NCI-H345 (cell line): ENCODE data around the gene MYO1G.

Source experiments
- DNase-seq: peaks from one replicate; lab custom pipeline; 2025; lab: John Stamatoyannopoulos, UW

Gene MYO1G

DNA sequence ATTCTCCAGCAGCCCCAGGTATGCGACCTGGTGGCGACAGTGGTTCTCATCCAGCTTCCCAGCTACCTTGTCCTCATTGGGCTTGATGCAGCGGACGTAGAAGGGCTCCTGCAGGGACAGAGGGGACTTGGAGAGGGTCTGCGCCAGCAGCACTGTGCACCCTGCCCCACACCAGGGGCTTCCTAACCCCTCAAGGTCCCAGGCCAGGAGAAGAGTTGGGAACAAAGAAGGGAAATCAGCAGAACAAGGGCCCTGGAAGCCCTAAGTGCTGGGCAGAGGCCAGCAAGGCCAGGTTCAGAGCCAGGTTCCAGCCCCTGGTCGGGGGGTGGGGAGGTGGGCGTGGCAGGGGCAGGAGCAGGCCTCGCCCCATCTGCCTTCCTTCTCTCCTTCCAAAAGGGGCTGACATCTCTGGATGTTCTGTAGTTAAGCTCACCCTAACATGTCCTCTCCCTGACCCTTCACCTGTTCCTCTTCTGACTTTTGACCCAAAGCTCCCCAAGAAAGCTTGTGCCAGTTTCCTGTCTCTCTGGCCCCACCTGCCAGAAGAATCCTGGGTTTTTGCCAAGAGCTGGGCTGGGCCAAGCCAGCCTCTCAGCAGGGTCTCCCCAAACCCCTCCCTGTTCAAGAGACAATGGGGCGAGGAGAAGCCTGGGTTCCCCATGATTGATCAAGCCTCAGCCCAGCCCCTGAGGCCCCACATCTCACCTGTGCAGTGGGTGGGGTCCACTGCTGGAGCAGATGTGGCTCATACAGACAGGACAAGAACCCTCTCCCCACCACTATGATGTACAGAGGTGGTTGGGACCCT is 11.9 kb downstream of the MYO1G start:
- DNase-seq = peak; percentile 41

DNA sequence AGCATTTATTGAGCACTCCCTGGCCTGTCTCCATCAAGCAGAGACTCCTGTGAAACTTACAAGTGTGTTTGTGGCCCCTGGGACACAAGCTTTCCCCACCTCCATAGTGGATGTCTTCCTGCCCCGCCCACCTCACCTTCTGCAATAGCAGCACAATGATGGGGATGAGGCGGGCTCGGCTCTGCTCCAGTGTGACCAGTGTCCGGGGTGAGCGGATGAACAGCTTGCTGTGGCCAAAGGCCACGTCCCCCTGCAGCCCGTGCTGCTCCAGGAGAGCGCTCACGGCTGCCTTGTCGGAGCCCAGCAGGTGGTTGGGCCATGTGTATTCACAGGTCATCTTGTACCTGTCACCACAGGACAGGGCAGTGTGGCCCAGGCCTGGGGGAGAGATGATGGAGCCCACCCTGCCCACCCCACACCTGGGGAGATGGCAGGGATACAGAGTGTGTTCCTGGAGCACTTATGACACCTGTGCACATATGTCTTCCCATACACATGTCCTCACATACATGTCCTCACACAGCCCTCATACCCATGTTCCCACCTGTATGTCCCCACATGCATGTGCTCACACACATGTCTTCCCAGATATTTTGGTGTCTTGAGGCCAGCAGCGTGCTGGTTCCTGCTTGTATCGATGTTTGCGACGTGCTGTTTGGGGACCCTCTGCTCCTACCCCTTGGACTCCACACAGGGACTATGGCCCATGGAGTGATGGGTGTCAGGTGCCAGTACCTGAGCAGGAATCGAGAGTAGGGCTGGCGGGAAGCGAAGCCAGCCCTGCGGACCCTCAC is 12.7 kb downstream of the MYO1G start:
- no peak for DNase-seq

DNA sequence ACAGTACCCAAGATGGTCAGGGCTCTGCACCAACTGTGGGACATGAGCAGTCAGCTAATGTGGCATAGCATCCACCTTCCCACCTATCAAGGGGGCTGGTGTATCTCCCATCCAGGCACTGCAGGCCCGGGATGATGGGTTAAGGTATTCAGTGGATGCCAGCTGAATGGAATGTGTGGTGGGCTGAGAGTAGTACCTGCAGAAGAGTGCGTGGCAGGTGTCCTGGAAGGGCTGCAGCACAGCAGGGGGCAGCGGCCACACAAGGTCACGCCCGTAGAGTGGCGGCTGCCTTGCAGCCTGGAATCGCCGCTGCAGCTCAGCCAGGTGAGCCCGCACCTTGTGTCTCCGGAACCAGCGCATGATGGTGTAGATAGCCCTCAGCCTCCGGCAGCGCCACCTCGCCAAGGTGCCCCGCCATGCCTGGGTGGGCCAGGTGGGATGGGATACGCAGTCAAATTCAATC is 13.3 kb downstream of the MYO1G start:
- no peak for DNase-seq

DNA sequence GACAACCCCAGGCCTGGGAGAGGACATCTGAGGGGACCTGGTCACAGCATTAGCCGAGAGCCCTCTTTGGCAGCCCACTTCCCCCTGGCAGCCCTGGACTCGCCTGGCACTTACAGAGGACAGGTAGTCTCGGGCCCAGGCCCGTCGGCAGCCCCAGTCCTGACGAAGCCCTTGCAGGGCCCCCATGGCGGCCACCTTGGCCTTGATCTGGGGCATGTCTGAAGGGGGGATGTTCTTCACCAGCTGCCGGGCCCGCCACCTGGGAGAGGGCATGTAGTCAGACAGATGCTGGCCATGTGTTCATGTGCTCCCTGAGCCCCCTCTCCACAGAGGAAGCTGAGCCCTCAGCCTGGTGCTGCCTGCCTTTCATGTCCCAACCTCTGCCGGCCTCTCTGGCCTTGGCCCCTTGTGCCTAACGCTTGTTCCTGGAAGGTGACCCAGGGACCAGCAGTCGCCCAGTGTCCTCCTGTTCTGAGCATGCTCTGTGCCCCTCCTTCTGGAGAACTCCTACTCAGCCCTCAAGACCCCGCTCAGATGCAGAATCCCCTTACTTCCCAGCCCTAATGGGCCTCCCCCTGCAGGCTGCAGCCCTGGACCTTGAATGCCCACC is 13.9 kb downstream of the MYO1G start:
- no peak for DNase-seq

DNA sequence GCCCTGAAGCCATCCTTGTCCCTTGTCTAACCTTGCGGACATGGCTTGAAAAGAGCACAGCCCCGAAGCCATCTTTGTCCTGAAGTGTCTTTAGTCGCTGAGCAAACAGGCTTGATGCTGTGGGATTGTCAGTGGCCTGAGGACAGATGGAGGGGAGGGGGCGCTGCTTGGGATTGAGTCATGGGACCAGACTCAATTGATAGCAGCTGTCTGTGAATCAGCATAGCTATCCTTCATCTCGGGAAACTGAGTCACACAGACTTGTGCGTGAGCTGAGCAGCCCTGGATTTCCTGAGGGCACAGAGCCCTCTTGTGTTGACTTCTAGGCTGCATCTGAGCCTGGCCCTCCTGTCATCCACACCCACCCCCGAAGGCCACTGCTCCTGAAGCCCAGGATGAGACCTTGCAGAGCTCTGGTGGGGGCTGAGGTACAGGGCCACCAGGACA is 14.4 kb downstream of the MYO1G start:
- DNase-seq = no peak

DNA sequence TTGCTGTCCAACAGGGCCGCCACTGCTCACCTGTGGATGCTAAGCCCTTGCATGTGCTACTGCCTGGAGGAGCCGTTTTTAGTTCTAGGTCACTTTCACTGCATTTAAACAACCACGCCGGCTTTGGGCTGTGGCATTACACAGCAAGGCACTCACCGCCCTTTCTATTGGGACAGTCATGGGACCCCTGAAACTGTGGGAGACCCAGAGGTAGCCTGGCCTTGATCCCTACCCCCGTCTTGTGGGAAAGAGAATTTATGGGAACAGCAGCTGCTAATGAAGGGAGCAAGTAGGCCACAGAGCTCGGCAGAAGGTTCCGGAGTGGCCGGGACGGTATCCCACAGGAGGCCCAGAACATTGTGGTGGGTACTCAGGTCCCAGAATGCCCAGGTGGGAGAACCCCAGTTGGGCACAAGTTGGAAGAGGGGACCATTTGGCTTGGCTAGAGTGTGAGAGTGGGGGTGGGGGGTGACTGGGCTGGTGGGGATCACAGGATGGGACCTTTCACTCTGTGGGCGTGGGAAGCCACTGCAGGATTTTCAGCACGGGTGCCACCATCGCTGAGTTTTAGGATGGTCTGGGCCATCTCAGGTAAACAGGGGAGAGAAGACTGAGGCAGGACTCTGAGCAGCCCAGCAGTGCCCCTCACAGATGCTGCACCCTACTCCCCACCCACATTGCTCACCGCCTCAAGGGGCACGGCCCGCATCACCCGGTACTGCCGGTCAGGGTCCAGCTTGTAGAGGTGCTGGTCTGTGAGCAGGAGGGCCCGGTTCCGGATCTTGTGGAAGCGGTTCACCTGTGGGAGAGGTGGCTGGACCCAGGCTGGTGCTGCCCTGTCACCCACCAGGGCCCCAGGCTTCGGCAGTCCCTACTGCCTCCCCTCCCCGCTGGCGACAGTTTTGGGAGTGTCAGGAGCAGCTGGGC is 15.2 kb downstream of the MYO1G start:
- no peak for DNase-seq

DNA sequence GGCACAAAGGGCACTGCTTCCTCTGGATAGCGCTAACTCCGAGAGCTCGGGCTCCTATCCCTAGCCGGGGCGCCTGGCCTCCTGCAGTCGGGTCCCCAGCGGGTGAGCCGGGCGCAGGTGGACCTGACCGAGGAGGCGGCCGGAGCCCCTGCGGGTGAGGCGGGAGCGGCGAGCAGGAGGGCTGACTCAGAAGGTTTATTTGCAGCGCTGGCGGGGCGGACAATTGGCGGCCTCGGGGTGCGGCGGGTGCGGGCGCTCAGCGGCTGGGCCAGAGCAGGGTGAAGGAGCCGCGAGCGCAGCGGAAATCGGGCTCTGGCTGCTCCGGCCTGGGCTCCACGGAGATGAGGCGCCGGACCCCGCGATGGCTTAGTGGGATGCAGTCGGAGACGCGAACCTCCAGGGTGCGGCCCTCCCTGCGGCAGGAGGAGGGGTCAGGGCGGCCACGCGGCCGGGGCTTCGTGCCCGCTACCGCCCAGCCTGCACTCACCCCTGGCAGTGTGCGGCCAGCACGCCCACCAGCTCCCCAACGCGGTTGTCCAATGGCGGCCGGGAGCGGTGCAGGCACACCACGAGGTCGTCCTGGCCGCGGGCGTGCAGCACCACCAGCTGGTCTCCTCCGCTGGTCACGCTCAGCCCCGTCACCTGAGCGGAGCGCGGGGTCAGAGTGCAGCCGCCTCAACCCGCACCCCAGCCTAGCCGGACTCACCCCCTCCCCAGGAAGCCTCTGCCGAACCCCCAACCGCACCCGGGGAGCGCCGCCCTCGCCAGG is 16.1 kb downstream of the MYO1G start:
- no peak for DNase-seq

DNA sequence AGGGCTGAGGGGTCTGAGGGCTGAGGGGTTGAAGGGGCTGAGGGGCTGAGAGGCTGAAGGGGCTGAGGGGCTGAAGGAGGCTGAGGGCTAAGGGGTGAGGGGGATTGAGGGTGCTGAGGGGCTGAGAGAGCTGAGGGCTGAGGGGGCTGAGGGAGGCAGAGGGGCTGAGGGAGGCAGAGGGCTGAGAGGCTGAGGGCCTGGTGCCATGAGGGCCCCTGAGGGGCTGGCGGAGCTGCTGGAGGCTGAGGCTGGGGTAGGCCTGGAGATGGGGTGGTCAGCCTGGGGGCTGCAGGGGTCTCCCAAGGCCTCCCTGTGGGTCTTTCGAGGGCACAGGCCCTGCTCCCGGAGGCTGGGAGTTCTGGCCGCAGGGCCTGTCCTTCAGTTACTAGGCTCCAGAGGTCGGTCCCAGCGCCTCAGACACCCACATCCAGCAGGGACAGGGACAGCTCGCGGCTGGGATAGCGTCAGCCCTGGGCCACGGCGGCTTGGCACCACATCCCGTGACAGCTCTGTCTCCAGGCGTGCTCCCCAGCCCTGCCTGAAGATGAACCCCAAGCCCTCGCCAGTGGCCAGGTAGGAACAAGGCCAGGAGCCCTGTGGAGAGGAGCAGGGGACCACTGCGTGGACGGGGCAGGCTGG is 16.9 kb downstream of the MYO1G start:
- DNase-seq = no peak

DNA sequence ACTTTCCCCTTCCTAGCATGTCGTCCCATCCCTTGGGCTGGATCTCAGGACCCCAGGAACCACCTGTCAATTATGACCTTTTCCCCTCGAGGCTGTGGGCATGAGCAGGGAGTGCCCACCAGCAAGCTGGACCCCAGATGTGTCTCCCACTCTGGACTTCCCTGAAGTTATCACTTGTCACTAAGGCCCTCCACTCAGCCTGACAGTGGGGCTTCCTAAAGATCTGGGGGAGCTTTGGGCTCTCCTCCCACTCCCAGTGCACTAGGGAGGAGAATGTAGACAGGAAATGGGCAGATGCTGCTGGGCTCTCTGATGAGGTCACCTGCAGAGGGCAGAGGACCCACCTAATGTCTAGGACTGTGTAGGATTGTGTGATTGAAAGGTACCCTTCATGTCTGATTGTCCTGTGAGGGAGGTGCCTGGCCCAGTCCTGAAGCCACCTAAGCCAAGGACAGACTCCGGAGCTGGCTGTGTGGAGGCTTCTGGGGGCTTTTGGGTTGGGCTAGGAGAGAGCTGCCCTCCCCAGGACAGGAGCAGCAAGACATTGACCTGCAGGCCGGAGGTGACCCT is 18.7 kb downstream of the MYO1G start:
- no peak for DNase-seq

DNA sequence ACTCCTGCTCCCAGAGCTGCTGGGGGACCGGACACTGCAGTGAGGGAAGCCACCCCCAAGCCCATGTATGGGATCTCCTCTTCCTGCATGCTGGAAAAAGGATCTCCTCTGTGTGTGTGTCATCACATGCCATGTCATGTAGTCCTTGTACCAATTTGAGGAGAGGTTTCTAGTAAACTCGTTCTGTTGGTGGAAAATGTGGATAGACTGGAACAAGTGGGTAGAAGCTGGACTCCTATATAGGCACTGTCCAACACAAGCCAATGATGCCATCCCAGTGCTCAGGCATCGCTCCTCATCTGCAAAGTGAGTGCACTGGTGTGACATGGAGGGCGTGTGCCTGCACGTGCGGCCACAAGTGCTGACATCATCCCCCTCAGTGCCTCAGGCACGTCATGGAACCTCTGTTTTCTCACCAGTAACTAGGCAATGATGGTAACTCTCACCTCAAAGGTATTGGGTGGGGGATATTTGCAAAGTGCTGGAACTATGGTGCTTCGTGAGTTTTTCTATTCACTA is 19.3 kb downstream of the MYO1G start:
- DNase-seq = no peak

DNA sequence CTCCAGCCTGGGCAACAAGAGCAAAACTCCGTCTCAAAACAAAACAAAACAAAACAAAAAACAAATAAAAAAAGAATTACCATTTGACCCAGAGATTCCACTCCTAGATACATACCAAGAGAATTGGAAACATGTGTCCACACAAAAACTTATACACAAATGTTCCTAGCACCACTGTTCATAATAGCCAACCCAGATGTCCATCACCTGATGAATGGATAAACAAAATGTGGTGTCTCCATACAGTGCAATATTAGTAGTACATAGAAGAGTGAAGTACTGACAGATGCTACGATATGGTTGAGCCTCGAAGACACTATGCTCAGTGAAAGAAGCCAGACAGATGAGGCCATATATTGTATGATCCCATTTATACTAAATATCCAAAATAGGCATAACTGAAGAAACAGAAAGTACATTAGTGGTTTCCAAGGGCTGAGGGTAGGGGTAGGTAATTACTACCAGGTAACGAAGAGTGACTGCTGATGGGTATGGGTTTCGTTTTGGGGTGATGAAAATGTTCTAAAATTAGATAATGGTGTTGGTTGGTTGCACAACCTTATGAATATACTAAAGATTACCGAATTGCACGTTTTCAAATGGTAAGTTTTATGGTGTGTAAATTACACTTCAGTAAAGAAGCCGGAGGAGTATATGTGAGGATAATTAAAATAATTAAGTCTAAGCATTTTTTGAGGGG is 20.0 kb downstream of the MYO1G start:
- no peak for DNase-seq

DNA sequence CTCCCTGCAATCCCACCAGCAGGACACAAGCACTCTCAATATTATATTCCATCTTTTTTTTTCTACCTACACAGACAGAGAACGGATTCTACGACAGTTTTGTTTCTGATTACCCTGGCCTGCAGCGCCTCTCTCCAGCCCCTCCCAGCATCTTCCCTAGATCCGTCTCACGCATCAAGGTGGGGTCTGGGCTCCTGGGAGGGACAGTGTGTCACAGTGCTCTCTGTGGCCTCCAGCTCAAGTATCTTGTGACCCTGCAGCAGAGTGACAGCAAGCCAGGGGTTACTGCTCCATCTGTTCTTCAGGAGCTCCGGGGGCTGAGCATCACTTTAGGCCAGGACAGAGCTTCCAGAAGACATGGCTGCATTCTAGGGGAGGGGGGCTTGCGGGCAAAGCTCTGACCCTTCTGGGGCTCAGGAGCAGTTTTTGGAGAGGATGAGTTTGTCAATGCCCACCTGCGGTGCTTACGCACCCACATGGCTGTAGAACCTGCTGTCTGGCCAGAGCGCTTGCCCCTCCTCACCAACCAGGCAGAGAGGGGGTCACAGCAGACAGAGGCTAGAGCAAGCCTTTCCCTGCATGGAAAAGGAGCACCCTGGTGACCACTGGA is 22.6 kb downstream of the MYO1G start:
- DNase-seq = no peak

DNA sequence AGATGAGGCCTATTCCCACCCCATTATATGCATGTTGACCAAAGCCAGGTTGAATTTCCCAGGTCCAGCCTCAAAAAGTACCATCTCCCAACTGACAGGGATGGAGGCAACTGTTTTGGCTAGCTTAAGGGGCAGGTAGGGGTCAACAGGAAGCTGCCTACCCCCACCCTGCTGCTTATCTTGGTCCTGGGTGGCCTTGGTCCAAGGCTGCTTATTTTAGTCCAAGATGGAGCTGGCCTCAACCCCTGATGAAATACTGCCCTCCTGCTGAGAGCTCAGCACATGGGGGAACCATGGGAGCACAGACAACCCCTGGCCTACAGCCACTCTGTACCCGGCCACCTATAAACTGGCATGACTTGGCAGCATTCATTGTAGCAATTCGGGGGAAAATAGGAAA is 23.1 kb downstream of the MYO1G start:
- no peak for DNase-seq

DNA sequence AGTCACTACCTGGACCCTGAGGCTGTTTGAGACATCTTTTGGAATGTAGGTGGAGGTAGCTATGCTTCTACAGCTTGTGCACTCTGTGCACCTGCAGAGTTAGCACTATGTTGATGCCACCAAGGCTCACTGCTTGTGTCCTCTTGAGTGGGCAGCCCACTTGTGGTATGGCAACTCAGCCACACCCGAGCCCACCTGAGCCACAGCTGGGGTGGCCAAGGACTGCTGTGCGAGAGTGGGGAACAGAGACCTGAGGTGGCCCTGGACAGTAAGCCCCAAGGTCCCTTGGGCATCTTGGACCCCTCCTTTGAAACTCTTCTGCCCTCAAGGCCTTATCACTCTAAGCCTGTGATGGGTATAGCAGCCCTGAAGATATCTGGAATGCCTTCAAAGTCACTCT is 25.7 kb downstream of the MYO1G start:
- DNase-seq = no peak

DNA sequence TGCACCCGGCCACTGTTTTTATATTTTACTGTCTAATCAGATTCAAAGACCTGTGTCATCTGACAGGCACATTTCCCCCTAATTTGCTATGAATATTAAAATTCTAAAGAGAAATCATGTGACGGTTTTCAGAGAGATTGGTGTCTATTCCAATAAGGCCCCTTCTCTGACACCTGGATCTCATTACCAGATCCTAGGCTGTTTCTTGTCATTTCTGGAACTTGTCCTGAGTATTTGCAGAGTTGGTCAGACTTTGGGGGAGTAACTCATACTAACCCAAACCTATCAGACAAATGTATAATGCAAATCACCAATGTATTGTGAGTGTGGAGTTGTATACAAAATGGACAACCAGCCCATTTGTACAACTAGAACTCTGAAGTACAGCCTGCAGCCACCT is 29.5 kb downstream of the MYO1G start:
- no peak for DNase-seq

DNA sequence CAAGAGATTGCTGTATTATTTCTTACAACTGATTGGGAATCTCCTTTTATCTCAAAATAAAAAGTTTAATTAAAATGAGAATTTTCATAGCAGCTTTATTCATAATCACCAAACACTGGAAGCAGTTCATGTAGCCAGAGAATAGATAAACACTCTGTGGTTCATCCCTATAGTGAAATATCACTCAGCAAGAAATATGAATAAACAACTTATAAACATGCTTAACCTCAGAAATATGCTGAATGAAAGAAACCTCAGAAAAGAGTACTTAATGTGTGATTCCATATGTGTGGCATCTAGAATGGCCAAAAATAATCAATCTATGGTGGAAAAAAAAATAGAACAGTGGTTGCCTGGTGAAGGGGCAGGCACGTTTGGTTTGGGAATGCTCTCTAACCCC is 33.3 kb downstream of the MYO1G start:
- no peak for DNase-seq

DNA sequence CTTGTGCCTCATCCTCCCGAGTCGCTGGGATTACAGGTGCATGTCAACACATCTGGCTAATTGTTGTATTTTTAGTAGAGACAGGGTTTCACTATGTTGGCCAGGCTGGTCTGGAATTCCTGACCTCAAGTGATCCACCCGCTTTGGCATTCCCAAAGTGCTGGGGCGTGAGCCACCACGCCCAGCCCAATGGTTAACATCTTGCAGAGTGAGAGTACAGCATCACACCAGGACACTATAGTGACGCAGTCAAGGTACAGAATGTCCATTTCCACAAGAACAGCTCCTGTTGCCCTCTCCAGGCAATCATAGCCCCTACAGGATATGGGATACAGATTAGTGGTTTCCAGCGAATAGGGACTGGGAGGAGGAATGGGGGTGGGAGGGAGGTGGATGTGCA is 34.0 kb downstream of the MYO1G start:
- no peak for DNase-seq

DNA sequence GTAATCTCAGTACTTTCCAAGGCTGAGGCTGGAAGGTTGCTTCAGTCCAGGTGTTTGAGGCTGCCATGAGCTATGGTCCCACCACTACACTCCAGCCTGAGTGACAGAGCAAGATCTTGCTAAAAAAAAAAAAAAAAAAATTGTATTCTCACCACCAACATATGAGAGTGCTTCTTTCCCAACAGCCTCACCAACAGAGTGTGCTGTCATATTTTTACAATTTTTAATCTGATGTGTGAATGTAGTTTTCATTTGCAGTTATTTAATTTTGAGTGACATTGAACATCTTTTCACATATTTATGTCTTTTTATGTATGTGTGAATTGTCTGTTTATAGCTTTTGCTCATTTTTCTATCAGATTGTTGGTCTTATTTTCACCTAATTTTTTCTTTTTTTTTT is 35.2 kb downstream of the MYO1G start:
- DNase-seq = no peak

DNA sequence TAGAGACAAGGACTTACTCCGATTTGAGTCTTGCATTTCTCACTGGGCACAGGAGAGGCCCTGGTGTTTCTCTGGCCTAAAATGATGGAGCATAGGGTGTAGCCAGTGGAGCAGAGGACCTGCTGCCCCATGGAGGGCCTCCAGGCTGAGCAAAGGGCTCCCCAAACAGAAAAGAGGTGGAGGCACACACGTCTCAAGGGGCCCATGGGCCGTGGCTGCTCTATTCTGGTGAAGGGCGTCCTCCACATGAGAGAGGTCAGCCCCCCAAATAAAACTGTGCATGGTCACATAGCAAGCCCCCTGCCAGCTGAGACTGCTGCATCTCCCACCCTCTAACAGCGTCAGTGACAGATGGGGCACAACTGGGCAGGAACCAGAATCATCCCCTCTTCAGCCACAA is 41.4 kb downstream of the MYO1G start:
- DNase-seq = no peak
